ENCODE measurements around the gene PTPRF. TPM values are rescaled to one million over a fixed set of nuclear protein-coding genes. Genes with fewer than 3 reads are reported as not detected.

PTPRF gene
- total and polyA plus RNA-seq, 9 donors, result 24.4 to 165 (median 76.8) TPM

- no peak for DNase-seq
- Histone ChIP-seq H3K4me3 (no peak overlapping the region), H3K9me3 (no peaks in the 10 kb centered on the region), H3K27ac (no peak overlapping the region), H3K4me1 (ENCODE audit: insufficient read depth) (no peaks in the 10 kb centered on the region), H3K27me3 (no peaks in the 10 kb centered on the region), H3K36me3 (no peaks in the 10 kb centered on the region)
- TF ChIP-seq POLR2A (IDR thresholded peaks at IDR 0.05) (no peak), EP300 (IDR thresholded peaks at IDR 0.05) (no peak), CTCF (IDR thresholded peaks at IDR 0.05) (no peak)
- intact Hi-C loops (cut with DNase I), result no loop called here
- WGBS, 3 donors, result 91 to 94% (median 93%) methylated on average over 22 of the region's 22 CpGs
These were observed 82.6 kb downstream of the PTPRF start for GRCh38 chr1:43613075-43613942.

GRCh38 chr1:43614211-43614610 lies 83.5 kb downstream of the PTPRF start:
- Histone ChIP-seq H3K36me3 (no peaks in the 10 kb centered on the region), H3K27ac (no peak overlapping the region), H3K4me1 (ENCODE audit: insufficient read depth) (no peaks in the 10 kb centered on the region), H3K4me3 (no peak overlapping the region), H3K9me3 (no peaks in the 10 kb centered on the region), H3K27me3 (no peaks in the 10 kb centered on the region)
- 89 to 91% (median 90%) methylated on average over 11 of the region's 11 CpGs for WGBS, 3 donors
- TF ChIP-seq CTCF (IDR thresholded peaks at IDR 0.05), result no peak
- TF ChIP-seq POLR2A (IDR thresholded peaks at IDR 0.05), result no peak
- TF ChIP-seq EP300 (IDR thresholded peaks at IDR 0.05), result no peak
- intact Hi-C loops (cut with DNase I), result no loop called here
- DNase-seq, result no peak

- H3K4me3 ChIP-seq, result no peak overlapping the region
- H3K4me1 ChIP-seq (ENCODE audit: insufficient read depth), result no peaks in the 10 kb centered on the region
- intact Hi-C loops (cut with DNase I), result no loop called here
- H3K36me3 ChIP-seq, result no peaks in the 10 kb centered on the region
- TF ChIP-seq POLR2A (IDR thresholded peaks at IDR 0.05) (no peak), CTCF (IDR thresholded peaks at IDR 0.05) (no peak), EP300 (IDR thresholded peaks at IDR 0.05) (no peak)
- no peaks in the 10 kb centered on the region for H3K27me3 ChIP-seq
- DNase-seq, result no peak
- WGBS, 3 donors, result 84 to 86% (median 84%) methylated on average over 6 of the region's 6 CpGs
- H3K9me3 ChIP-seq, result no peaks in the 10 kb centered on the region
- no peak overlapping the region for H3K27ac ChIP-seq
These were observed 84.2 kb downstream of the PTPRF start for GRCh38 chr1:43614891-43615290.

- intact Hi-C loops (cut with DNase I), result no loop called here
- Histone ChIP-seq H3K36me3 (no peaks in the 10 kb centered on the region), H3K4me3 (no peak overlapping the region), H3K27me3 (no peaks in the 10 kb centered on the region), H3K27ac (no peak overlapping the region), H3K9me3 (no peaks in the 10 kb centered on the region), H3K4me1 (ENCODE audit: insufficient read depth) (peaks cover 1% of the 10 kb centered on the region)
- TF ChIP-seq EP300 (IDR thresholded peaks at IDR 0.05), result no peak
- TF ChIP-seq CTCF (IDR thresholded peaks at IDR 0.05), result no peak
- no peak for TF ChIP-seq POLR2A (IDR thresholded peaks at IDR 0.05)
- WGBS, 3 donors, result 90 to 96% (median 95%) methylated on average over 7 of the region's 7 CpGs
- no peak for DNase-seq
These were observed 85.7 kb downstream of the PTPRF start for GRCh38 chr1:43616383-43616782.

Measured in ovary (tissue), 9 donors.